ENCODE measurements around the gene CCDC97.
A peak's percentile ranks its signal among the peaks of the same experiment; 100 is the strongest.

GRCh38 chr19:41325947-41326706 is 16.2 kb downstream of the CCDC97 start:
- TF ChIP-seq CTCF (IDR thresholded peaks at IDR 0.05) (no peak), POLR2AphosphoS5 (IDR thresholded peaks at IDR 0.05) (peak in 1 of 2 donors; percentile 21), EP300 (IDR thresholded peaks at IDR 0.05) (no peak)

Measured in upper lobe of left lung (tissue), 4 donors.